Ascending aorta (tissue), 2 donors: ENCODE results near the gene STAT4. TPM values are rescaled to one million over a fixed set of nuclear protein-coding genes. Genes with fewer than 3 reads are reported as not detected.

ENCODE experiments used
- DNase-seq, 2 donors: peaks; one replicate each; pipeline ENCODE4 v3.0.0-alpha.2; 2019; ENCODE audit warnings: low spot score in 2 of 2
- H3K27ac ChIP-seq, 2 donors: fragments of 200-600 bp; sonication (generic); one replicate each; pipeline ENCODE4 v1.5.1; 2016 to 2017; ENCODE audit warnings: mild to moderate bottlenecking in 1 of 2
- H3K27me3 ChIP-seq: fragments of 200-600 bp; sonication (generic); one replicate; pipeline ENCODE4 v1.5.1; 2017
- H3K36me3 ChIP-seq, 2 donors: fragments of 200-600 bp; sonication (generic); one replicate each; pipeline ENCODE4 v1.5.1; 2016
- H3K4me1 ChIP-seq, 2 donors: fragments of 200-600 bp; sonication (generic); one replicate each; pipeline ENCODE4 v1.5.1; 2016 to 2017; ENCODE audit warnings: mild to moderate bottlenecking in 1 of 2
- H3K4me3 ChIP-seq, 2 donors: fragments of 200-600 bp; sonication (generic); one replicate each; pipeline ENCODE4 v1.5.1; 2016 to 2017; ENCODE audit warnings: mild to moderate bottlenecking in 1 of 2
- H3K9me3 ChIP-seq, 2 donors: fragments of 200-600 bp; sonication (generic); one replicate each; pipeline ENCODE4 v1.5.1; 2016
- CTCF ChIP-seq, 3 experiments: fragments of 200-600 bp in 2 of 3; fragments of 450-650 bp in 1 of 3; sonication (generic) in 2 of 3; IDR thresholded peaks; one replicate each; pipeline ENCODE4 v1.5.1; 2016 to 2019; ENCODE audit warnings: antibody characterized with exemption in 3 of 3, mild to moderate bottlenecking in 1 of 3, moderate library complexity in 1 of 3
- intact Hi-C: fragments of 100-400 bp; cut with DNase I; formaldehyde crosslinking; loops from one replicate; pipeline ENCODE4 v1.15.1; 2023
- total RNA-seq: library from RNA; depleted of rRNA; stranded (reverse); fragments of >200 nt; gene quantifications from one replicate; pipeline ENCODE4 v1.1.0, GENCODE V29; 2016

STAT4 gene
- total RNA-seq, 1 donor from 2014 or later = 0.85 TPM

GRCh38 chr2:191012346-191012745 is 138.4 kb downstream of the STAT4 start:
- Histone ChIP-seq H3K4me3 (peak overlapping the region; percentile 84 to 93), H3K4me1 (peaks cover 3 to 14% of the 10 kb centered on the region in 2 donors), H3K27ac (no peak overlapping the region), H3K27me3 (no peaks in the 10 kb centered on the region), H3K9me3 (no peaks in the 10 kb centered on the region), H3K36me3 (peaks cover 6 to 16% of the 10 kb centered on the region in 2 donors)
- DNase-seq = no peak
- TF ChIP-seq CTCF (IDR thresholded peaks at IDR 0.05) = no peak
- intact Hi-C loops = loop anchor here (10.0 kb wide), 2 partner anchors 478 to 698 kb away; partner anchors contain the start of genes HIBCH and NEMP2

GRCh38 chr2:191010887-191011885 is 139.6 kb downstream of the STAT4 start:
- intact Hi-C loops = loop anchor here (10.0 kb wide), 2 partner anchors 476 to 696 kb away; partner anchors contain the start of genes HIBCH and NEMP2
- H3K27ac ChIP-seq = no peak overlapping the region
- H3K36me3 ChIP-seq = peaks cover 18 to 27% of the 10 kb centered on the region in 2 donors
- H3K27me3 ChIP-seq = no peaks in the 10 kb centered on the region
- DNase-seq = no peak
- no peak overlapping the region for H3K4me3 ChIP-seq
- no peak for TF ChIP-seq CTCF (IDR thresholded peaks at IDR 0.05)
- no peaks in the 10 kb centered on the region for H3K9me3 ChIP-seq
- peaks cover 3 to 14% of the 10 kb centered on the region in 2 donors for H3K4me1 ChIP-seq

- Histone ChIP-seq H3K4me3 (no peak overlapping the region), H3K4me1 (peaks cover 3 to 14% of the 10 kb centered on the region in 2 donors), H3K27ac (no peak overlapping the region), H3K9me3 (no peaks in the 10 kb centered on the region), H3K27me3 (no peaks in the 10 kb centered on the region), H3K36me3 (peaks cover 32 to 42% of the 10 kb centered on the region in 2 donors)
- no peak for TF ChIP-seq CTCF (IDR thresholded peaks at IDR 0.05)
- intact Hi-C loops = loop anchor here (10.0 kb wide), 2 partner anchors 475 to 695 kb away; partner anchors contain the start of genes HIBCH and NEMP2
- no peak for DNase-seq
These were observed 141.0 kb downstream of the STAT4 start for GRCh38 chr2:191009541-191010374.

GRCh38 chr2:191008286-191008685 is 142.5 kb downstream of the STAT4 start:
- peaks cover 47 to 49% of the 10 kb centered on the region in 2 donors for H3K36me3 ChIP-seq
- no peaks in the 10 kb centered on the region for H3K27me3 ChIP-seq
- DNase-seq = no peak
- no peaks in the 10 kb centered on the region for H3K9me3 ChIP-seq
- TF ChIP-seq CTCF (IDR thresholded peaks at IDR 0.05) = no peak
- intact Hi-C loops = no loop called here
- no peak overlapping the region for H3K4me3 ChIP-seq
- H3K4me1 ChIP-seq = peaks cover 3 to 14% of the 10 kb centered on the region in 2 donors
- no peak overlapping the region for H3K27ac ChIP-seq

GRCh38 chr2:191006997-191007783 is 143.6 kb downstream of the STAT4 start:
- Histone ChIP-seq H3K27ac (no peak overlapping the region), H3K27me3 (no peaks in the 10 kb centered on the region), H3K4me3 (no peak overlapping the region), H3K36me3 (peaks cover 53 to 57% of the 10 kb centered on the region in 2 donors), H3K4me1 (peaks cover 0 to 8% of the 10 kb centered on the region in 2 donors), H3K9me3 (no peaks in the 10 kb centered on the region)
- TF ChIP-seq CTCF (IDR thresholded peaks at IDR 0.05) = no peak
- DNase-seq = no peak
- intact Hi-C loops = no loop called here
